ENCODE results near the gene ADORA1. TPM values are rescaled to one million over a fixed set of nuclear protein-coding genes. Genes with fewer than 3 reads are reported as not detected.

The ADORA1 gene
- polyA plus RNA-seq, 1 donor (not counting 4 experiments of a cell fraction or from before 2014, with no cell fraction given): 0.09 TPM

DNA sequence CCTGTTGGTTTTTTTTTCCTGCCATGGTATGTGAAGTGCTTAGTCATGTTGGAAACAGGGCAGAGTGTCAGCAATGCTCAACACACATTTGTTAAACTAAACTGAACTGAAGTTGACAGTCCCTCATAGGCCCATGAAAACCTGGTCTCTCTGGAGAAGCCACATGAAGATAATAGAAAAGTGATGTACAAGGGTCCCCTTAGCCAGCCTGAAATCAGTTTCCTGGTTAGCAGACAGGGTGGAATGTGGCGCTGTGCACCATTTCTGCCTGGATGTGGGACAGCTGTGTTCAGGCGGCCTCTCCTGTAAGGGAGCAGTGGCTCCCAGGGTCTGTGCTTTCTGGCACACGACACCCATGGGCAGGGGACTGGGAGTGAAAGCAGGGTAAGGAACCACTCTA lies 68.8 kb downstream of the ADORA1 start:
- dilution Hi-C loops (cut with MboI; ENCODE audit: extremely low pct_ligation_motif_present, low sequenced_read_pairs): no loop called here
- TF ChIP-seq, protein P1, sequence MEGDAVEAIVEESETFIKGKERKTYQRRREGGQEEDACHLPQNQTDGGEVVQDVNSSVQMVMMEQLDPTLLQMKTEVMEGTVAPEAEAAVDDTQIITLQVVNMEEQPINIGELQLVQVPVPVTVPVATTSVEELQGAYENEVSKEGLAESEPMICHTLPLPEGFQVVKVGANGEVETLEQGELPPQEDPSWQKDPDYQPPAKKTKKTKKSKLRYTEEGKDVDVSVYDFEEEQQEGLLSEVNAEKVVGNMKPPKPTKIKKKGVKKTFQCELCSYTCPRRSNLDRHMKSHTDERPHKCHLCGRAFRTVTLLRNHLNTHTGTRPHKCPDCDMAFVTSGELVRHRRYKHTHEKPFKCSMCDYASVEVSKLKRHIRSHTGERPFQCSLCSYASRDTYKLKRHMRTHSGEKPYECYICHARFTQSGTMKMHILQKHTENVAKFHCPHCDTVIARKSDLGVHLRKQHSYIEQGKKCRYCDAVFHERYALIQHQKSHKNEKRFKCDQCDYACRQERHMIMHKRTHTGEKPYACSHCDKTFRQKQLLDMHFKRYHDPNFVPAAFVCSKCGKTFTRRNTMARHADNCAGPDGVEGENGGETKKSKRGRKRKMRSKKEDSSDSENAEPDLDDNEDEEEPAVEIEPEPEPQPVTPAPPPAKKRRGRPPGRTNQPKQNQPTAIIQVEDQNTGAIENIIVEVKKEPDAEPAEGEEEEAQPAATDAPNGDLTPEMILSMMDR (optimal IDR thresholded peaks at IDR 0.05 in 1 of 3, IDR thresholded peaks at IDR 0.05 in 1 of 3, conservative IDR thresholded peaks at IDR 0.05 in 1 of 3; ENCODE audit: extremely low read depth in 1 of 3, insufficient read depth in 2 of 3, low read length in 3 of 3): no peak
- TF ChIP-seq EZH2 (IDR thresholded peaks at IDR 0.05; ENCODE audit: low read length): no peak
- H3K4me2 ChIP-seq (ENCODE audit: control insufficient read depth, extremely low read depth, insufficient read depth, low read depth, low read length): no peak overlapping the region
- no peak for FAIRE-seq
- no peak overlapping the region for H3K4me3 ChIP-seq (ENCODE audit: control insufficient read depth in 2 of 3, extremely low read depth in 1 of 3, insufficient read depth in 2 of 3, low read depth in 1 of 3, low read length in 3 of 3)
- no peaks in the 10 kb centered on the region for H3K4me1 ChIP-seq (ENCODE audit: control insufficient read depth, extremely low read depth, insufficient read depth, low read length)
- no peaks in the 10 kb centered on the region for H4K20me1 ChIP-seq (ENCODE audit: control insufficient read depth, extremely low read depth, insufficient read depth, low read length)
- H3K9me3 ChIP-seq (ENCODE audit: control insufficient read depth, low read depth, low read length): no peaks in the 10 kb centered on the region
- H2AFZ ChIP-seq (ENCODE audit: control insufficient read depth, low read length): no peak overlapping the region
- no peaks in the 10 kb centered on the region for H3K27me3 ChIP-seq (ENCODE audit: control insufficient read depth, extremely low read depth, insufficient read depth, low read length)
- H3K27ac ChIP-seq (ENCODE audit: control insufficient read depth, insufficient read depth, low read length): no peak overlapping the region
- H3K79me2 ChIP-seq (ENCODE audit: control insufficient read depth, insufficient read depth, low read length): no peaks in the 10 kb centered on the region
- no peak for DNase-seq (ENCODE audit: low read depth, low spot score)
- no peaks in the 10 kb centered on the region for H3K36me3 ChIP-seq (ENCODE audit: control insufficient read depth in 2 of 2, extremely low read depth in 1 of 2, insufficient read depth in 2 of 2, low read length in 2 of 2)
- no peak overlapping the region for H3K9ac ChIP-seq (ENCODE audit: control insufficient read depth, extremely low read depth, insufficient read depth, low read length)
- no peaks in the 10 kb centered on the region for H3K9me1 ChIP-seq (ENCODE audit: control insufficient read depth, extremely low read depth, insufficient read depth, low read length)

DNA sequence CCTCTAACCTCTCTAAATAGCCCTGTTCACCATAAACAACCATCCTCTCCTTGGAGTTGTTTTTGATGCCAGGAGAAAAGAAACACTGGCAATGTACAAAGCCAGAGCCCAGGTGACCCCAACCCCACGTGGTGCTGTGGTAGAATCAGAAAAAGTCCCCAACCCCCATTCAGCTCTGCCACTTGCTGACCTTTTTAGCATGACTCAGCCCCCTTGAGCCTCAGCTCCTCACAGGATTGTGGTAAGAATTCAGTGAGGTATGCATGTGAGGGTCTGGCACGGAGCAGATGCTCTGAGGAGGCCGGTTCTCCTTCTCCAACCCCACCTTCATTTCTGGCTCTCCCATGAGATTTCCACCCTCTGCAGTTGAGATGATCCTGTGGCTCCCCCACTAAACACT lies 70.1 kb downstream of the ADORA1 start:
- H3K9me3 ChIP-seq (ENCODE audit: control insufficient read depth, low read depth, low read length): no peaks in the 10 kb centered on the region
- no peak overlapping the region for H3K27ac ChIP-seq (ENCODE audit: control insufficient read depth, insufficient read depth, low read length)
- H3K4me2 ChIP-seq (ENCODE audit: control insufficient read depth, extremely low read depth, insufficient read depth, low read depth, low read length): no peak overlapping the region
- no peaks in the 10 kb centered on the region for H4K20me1 ChIP-seq (ENCODE audit: control insufficient read depth, extremely low read depth, insufficient read depth, low read length)
- TF ChIP-seq EZH2 (IDR thresholded peaks at IDR 0.05; ENCODE audit: low read length): no peak
- TF ChIP-seq, protein P1 (optimal IDR thresholded peaks at IDR 0.05 in 1 of 3, IDR thresholded peaks at IDR 0.05 in 1 of 3, conservative IDR thresholded peaks at IDR 0.05 in 1 of 3; ENCODE audit: extremely low read depth in 1 of 3, insufficient read depth in 2 of 3, low read length in 3 of 3): no peak
- dilution Hi-C loops (cut with MboI; ENCODE audit: extremely low pct_ligation_motif_present, low sequenced_read_pairs): no loop called here
- H3K4me1 ChIP-seq (ENCODE audit: control insufficient read depth, extremely low read depth, insufficient read depth, low read length): no peaks in the 10 kb centered on the region
- no peaks in the 10 kb centered on the region for H3K27me3 ChIP-seq (ENCODE audit: control insufficient read depth, extremely low read depth, insufficient read depth, low read length)
- H3K9ac ChIP-seq (ENCODE audit: control insufficient read depth, extremely low read depth, insufficient read depth, low read length): no peak overlapping the region
- no peaks in the 10 kb centered on the region for H3K9me1 ChIP-seq (ENCODE audit: control insufficient read depth, extremely low read depth, insufficient read depth, low read length)
- DNase-seq (ENCODE audit: low read depth, low spot score) (no peak), FAIRE-seq (no peak)
- no peaks in the 10 kb centered on the region for H3K36me3 ChIP-seq (ENCODE audit: control insufficient read depth in 2 of 2, extremely low read depth in 1 of 2, insufficient read depth in 2 of 2, low read length in 2 of 2)
- no peaks in the 10 kb centered on the region for H3K79me2 ChIP-seq (ENCODE audit: control insufficient read depth, insufficient read depth, low read length)
- no peak overlapping the region for H3K4me3 ChIP-seq (ENCODE audit: control insufficient read depth in 2 of 3, extremely low read depth in 1 of 3, insufficient read depth in 2 of 3, low read depth in 1 of 3, low read length in 3 of 3)
- no peak overlapping the region for H2AFZ ChIP-seq (ENCODE audit: control insufficient read depth, low read length)
